Fibroblast of lung (primary cell): ENCODE results near the gene PLA2G7.

ENCODE experiments used
- CTCF ChIP-seq, 2 donors: IDR thresholded peaks in 1 of 2; conservative IDR thresholded peaks in 1 of 2; 1 replicate in 1 of 2; 2 replicates in 1 of 2; pipeline ENCODE4 v1.5.1; 2011 to 2012; ENCODE audit warnings: low read length in 2 of 2, control low read depth in 1 of 2, inconsistent platforms in 1 of 2, low read depth in 1 of 2, mild to moderate bottlenecking in 1 of 2
- EZH2 ChIP-seq: IDR thresholded peaks from 2 replicates; pipeline ENCODE4 v1.5.1; 2012; ENCODE audit warnings: low read length, control low read depth, mild to moderate bottlenecking; ENCODE audit errors: missing control alignments

GRCh38 chr6:46735720-46736031, 501 bp upstream of the PLA2G7 start:
- TF ChIP-seq CTCF (conservative IDR thresholded peaks at IDR 0.05 in 1 of 2, IDR thresholded peaks at IDR 0.05 in 1 of 2; ENCODE audit: low read depth in 1 of 2, low read length in 2 of 2) (no peak), EZH2 (peak; percentile 84)
